Uterus (tissue), 4 donors: ENCODE measurements around the gene MCTP1. TPM values are rescaled to one million over a fixed set of nuclear protein-coding genes. Genes with fewer than 3 reads are reported as not detected.

Experiments
- DNase-seq, 2 donors: peaks; one replicate each; pipeline ENCODE4 v3.0.0-alpha.2; 2019 to 2020
- H3K27ac ChIP-seq, 2 donors: fragments of 200-600 bp; sonication (generic); 1 replicate in 1 of 2; 2 replicates in 1 of 2; pipeline ENCODE4 v1.5.1; 2016 to 2018
- H3K27me3 ChIP-seq, 2 donors: fragments of 200-600 bp; sonication (generic); one replicate each; pipeline ENCODE4 v1.5.1; 2018 to 2019; ENCODE audit warnings: control low read depth in 1 of 2
- H3K36me3 ChIP-seq, 2 donors: fragments of 200-600 bp; sonication (generic); one replicate each; pipeline ENCODE4 v1.5.1; 2019; ENCODE audit warnings: control low read depth in 1 of 2
- H3K4me1 ChIP-seq, 2 donors: fragments of 200-600 bp; sonication (generic); one replicate each; pipeline ENCODE4 v1.5.1; 2018 to 2019; ENCODE audit warnings: control low read depth in 1 of 2
- H3K4me3 ChIP-seq, 2 donors: fragments of 200-600 bp; sonication (generic); 1 replicate in 1 of 2; 2 replicates in 1 of 2; pipeline ENCODE4 v1.5.1; 2018 to 2019; ENCODE audit warnings: mild to moderate bottlenecking in 1 of 2
- H3K9me3 ChIP-seq, 2 donors: fragments of 200-600 bp; sonication (generic); one replicate each; pipeline ENCODE4 v1.5.1; 2019; ENCODE audit warnings: control low read depth in 1 of 2
- POLR2A ChIP-seq, 2 donors: fragments of 450-650 bp; IDR thresholded peaks; one replicate each; pipeline ENCODE4 v1.6.1; 2016; ENCODE audit warnings: antibody characterized with exemption in 2 of 2, mild to moderate bottlenecking in 1 of 2, moderate library complexity in 1 of 2
- intact Hi-C: fragments of 100-400 bp; cut with DNase I; formaldehyde crosslinking; loops from one replicate; pipeline ENCODE4 v1.15.1; 2023; ENCODE audit warnings: low total_unique reads
- total RNA-seq, 4 donors: library from RNA; depleted of rRNA in 3 of 4; stranded (reverse); fragments of >200 nt in 3 of 4; gene quantifications; one replicate each; pipeline versions ENCODE4 v1.1.0 to v1.2.4, GENCODE V29; 2014 to 2023
- TF ChIP-seq, protein P1 (sequence below), 4 experiments: fragments of 200-600 bp in 2 of 4; fragments of 450-650 bp in 2 of 4; sonication (generic) in 2 of 4; IDR thresholded peaks; one replicate each; pipeline ENCODE4 v1.5.1; 2016 to 2019; ENCODE audit warnings: antibody characterized with exemption in 4 of 4, mild to moderate bottlenecking in 2 of 4, moderate library complexity in 1 of 4
- donor health status: DM: yes; HTN: yes; CAD: no.

MCTP1 gene
- total RNA-seq, 4 donors from 2014 or later, result 25.3 to 114 (median 27.6) TPM

DNA sequence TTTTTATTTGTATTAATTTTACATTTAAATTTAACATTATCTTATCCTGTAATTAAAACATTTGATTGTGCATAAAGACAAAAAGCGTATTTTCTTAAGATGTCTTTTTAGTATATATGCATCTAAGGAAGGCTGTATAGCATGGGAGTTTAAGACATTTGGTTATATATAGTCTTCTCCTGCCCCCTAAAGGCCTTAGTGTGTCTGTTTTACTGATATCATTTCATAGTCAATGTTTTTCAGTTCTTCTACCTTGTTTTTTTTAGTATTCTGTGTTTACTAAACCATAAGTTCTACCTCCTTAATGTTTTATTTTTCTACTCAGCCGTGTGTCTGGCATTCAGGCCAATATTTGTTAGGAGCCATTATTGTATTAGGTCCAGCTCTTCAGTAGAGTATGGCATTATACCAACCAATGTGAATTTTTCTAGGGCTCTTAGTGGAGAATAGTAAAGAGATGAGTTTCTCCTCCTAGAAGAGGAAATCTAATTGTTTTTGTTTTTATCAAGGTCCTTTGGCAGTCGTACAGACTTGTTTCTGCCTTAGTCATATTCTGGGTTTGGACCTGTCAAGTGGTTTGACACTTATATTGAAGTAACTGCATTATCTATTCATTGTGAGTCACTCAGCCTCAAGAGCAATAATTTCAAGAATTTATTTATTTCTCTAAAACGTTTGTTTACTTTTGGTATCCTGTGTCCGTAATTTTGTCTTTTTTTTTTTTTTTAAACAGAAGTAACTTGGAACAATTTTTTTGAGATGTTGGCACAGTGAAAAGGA, 591.7 kb downstream of the MCTP1 start:
- Histone ChIP-seq H3K4me3 (no peak overlapping the region), H3K27ac (peak overlapping the region in 1 of 2 donors; percentile 11), H3K4me1 (peaks cover 0 to 4% of the 10 kb centered on the region in 2 donors), H3K36me3 (no peaks in the 10 kb centered on the region), H3K9me3 (no peaks in the 10 kb centered on the region), H3K27me3 (no peaks in the 10 kb centered on the region)
- intact Hi-C loops, result no loop called here
- TF ChIP-seq, protein P1, sequence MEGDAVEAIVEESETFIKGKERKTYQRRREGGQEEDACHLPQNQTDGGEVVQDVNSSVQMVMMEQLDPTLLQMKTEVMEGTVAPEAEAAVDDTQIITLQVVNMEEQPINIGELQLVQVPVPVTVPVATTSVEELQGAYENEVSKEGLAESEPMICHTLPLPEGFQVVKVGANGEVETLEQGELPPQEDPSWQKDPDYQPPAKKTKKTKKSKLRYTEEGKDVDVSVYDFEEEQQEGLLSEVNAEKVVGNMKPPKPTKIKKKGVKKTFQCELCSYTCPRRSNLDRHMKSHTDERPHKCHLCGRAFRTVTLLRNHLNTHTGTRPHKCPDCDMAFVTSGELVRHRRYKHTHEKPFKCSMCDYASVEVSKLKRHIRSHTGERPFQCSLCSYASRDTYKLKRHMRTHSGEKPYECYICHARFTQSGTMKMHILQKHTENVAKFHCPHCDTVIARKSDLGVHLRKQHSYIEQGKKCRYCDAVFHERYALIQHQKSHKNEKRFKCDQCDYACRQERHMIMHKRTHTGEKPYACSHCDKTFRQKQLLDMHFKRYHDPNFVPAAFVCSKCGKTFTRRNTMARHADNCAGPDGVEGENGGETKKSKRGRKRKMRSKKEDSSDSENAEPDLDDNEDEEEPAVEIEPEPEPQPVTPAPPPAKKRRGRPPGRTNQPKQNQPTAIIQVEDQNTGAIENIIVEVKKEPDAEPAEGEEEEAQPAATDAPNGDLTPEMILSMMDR (IDR thresholded peaks at IDR 0.05), result peak in 2 of 4 experiments; percentile 18 to 26
- TF ChIP-seq POLR2A (IDR thresholded peaks at IDR 0.05), result no peak
- DNase-seq, result no peak

DNA sequence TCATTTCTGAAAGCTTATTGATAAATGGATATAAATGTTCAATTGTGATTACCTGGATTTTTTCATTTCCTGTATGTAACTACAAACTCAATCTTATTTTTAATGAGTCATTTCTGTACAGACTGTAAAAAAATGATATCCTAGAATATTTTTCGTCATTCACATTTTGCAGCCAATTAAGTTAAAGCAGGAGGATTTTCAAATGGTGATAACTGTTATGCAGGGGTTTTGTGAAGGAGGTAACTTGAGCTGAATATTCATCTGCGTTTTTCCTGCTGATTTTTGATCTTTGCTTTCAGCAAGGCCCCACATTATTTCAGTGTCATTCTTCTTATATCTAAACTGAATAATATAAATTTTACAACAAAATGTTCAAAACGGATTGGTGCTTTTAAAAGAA, 592.3 kb downstream of the MCTP1 start:
- Histone ChIP-seq H3K36me3 (no peaks in the 10 kb centered on the region), H3K4me3 (no peak overlapping the region), H3K4me1 (peaks cover 0 to 4% of the 10 kb centered on the region in 2 donors), H3K27me3 (no peaks in the 10 kb centered on the region), H3K9me3 (no peaks in the 10 kb centered on the region), H3K27ac (no peak overlapping the region)
- no peak for DNase-seq
- intact Hi-C loops, result no loop called here
- TF ChIP-seq, protein P1 (IDR thresholded peaks at IDR 0.05), result no peak
- no peak for TF ChIP-seq POLR2A (IDR thresholded peaks at IDR 0.05)

DNA sequence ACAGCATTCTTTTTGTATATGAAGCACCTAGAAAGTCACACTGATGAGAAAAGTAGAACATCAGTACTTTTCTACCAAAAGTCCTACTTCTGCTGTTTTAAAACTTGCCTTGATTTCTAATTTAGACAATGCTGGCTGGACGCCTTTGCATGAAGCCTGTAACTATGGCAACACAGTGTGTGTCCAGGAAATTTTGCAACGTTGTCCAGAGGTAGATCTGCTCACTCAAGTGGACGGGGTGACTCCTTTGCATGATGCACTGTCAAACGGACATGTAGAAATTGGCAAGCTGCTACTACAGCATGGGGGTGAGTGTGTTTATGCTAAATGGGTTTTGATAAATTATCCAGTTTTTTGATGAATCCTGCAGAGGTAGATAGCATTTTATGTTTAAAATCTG, 592.9 kb downstream of the MCTP1 start:
- peak in 1 of 2 donors; percentile 17 for DNase-seq
- Histone ChIP-seq H3K9me3 (no peaks in the 10 kb centered on the region), H3K4me3 (no peak overlapping the region), H3K27me3 (no peaks in the 10 kb centered on the region), H3K36me3 (no peaks in the 10 kb centered on the region), H3K4me1 (peaks cover 0 to 4% of the 10 kb centered on the region in 2 donors), H3K27ac (no peak overlapping the region)
- intact Hi-C loops, result no loop called here
- no peak for TF ChIP-seq POLR2A (IDR thresholded peaks at IDR 0.05)
- TF ChIP-seq, protein P1 (IDR thresholded peaks at IDR 0.05), result no peak

DNA sequence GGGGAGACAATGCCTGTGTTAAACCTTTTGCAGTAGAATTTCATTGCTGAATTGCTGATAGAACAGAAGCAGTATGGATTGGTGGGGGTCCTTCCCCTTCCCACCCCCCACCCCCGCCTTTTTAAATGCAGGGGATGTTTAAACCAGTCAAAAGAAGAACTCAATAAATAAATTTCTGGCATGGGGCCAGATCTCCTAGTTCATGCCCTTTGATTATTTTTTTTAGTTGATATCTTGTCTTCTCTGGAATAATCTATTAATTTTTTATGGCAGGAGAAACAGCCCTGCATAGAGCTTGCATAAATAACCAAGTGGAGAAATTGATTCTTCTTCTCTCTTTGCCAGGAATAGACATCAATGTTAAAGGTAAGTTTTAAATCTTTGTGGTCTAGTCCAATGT, 593.6 kb downstream of the MCTP1 start:
- peaks cover 0 to 4% of the 10 kb centered on the region in 2 donors for H3K4me1 ChIP-seq
- H3K4me3 ChIP-seq, result no peak overlapping the region
- no peaks in the 10 kb centered on the region for H3K9me3 ChIP-seq
- H3K36me3 ChIP-seq, result no peaks in the 10 kb centered on the region
- no peaks in the 10 kb centered on the region for H3K27me3 ChIP-seq
- DNase-seq, result no peak
- TF ChIP-seq POLR2A (IDR thresholded peaks at IDR 0.05), result no peak
- TF ChIP-seq, protein P1 (IDR thresholded peaks at IDR 0.05), result no peak
- no peak overlapping the region for H3K27ac ChIP-seq
- intact Hi-C loops, result no loop called here

DNA sequence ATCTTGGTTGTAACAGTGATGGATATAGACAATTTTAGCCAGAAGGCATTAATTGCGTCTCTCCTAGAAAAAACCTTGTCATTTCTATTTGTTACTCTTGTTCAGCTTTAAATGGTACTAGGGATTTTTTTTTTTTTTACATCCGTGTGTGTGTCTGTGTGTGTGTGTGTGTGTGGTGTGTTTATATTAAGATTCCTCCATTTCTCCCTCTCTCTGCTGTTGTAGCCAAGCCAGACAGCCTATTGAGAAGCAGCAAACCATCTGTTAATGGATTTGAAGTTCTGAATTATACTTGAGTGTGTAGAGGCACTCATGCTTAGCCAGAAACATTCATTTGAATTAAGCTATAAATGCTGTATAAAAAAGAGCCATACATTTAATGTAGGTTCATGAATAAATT, 594.1 kb downstream of the MCTP1 start:
- DNase-seq, result no peak
- H3K36me3 ChIP-seq, result no peaks in the 10 kb centered on the region
- H3K27ac ChIP-seq, result no peak overlapping the region
- intact Hi-C loops, result no loop called here
- no peaks in the 10 kb centered on the region for H3K27me3 ChIP-seq
- no peaks in the 10 kb centered on the region for H3K9me3 ChIP-seq
- TF ChIP-seq, protein P1 (IDR thresholded peaks at IDR 0.05), result no peak
- TF ChIP-seq POLR2A (IDR thresholded peaks at IDR 0.05), result no peak
- no peak overlapping the region for H3K4me3 ChIP-seq
- H3K4me1 ChIP-seq, result peaks cover 0 to 4% of the 10 kb centered on the region in 2 donors
